TTC549 (cell line): Measurements from ENCODE around the gene SYCN.
"Not testable (repeated sequence)": the region's sequence is repeated elsewhere in the genome, so short reads cannot be mapped to it uniquely, and the experiment has no call there.

Experiments
- FAIRE-seq: peaks from 2 replicates; lab custom pipeline; 2012; peaks lifted over from hg19 to GRCh38; lab: Jason Lieb, UNC

Gene SYCN, protein sequence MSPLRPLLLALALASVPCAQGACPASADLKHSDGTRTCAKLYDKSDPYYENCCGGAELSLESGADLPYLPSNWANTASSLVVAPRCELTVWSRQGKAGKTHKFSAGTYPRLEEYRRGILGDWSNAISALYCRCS

DNA sequence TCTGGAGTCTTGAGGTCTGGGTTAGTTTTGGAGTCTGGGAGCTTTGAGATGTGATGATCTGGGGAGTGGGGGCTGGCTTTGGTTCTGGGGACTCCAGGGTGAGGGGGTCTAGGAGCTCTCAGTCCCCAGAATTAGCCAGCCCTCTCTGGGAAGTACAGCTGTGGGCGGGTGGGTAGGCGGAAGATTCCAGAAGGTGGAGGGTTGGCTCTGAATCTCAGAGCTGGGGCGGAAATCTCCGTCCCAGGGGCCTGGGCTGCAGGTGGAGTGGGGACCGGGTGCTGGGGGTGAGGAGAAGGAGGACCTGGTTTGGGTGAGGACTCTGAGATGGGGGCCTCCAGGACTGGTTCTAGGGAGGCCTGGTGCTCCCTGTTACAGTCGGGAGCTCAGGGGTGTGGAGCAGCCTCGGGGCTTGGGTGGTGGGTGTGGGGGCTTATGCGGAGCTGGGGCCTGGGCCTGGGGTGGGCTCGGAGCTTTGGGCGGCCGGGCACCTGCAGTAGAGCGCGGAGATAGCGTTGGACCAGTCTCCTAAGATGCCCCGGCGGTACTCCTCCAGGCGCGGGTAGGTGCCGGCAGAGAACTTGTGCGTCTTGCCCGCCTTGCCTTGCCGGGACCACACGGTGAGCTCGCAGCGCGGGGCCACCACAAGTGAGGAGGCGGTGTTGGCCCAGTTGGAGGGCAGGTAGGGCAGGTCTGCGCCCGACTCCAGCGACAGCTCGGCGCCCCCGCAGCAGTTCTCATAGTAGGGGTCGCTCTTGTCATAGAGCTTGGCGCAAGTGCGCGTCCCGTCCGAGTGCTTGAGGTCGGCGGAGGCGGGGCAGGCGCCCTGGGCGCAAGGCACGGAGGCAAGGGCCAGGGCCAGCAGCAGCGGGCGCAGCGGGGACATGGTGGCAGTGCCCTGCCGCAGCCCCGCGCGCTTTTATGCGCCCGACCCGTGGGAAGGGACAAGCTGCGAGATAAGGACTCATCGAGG, at the start of gene SYCN:
SYCN (minus strand) TSS at position 892 of the 970 bp plus-strand sequence; CDS start at position 883, 9 bp downstream.
- FAIRE-seq: no peak

DNA sequence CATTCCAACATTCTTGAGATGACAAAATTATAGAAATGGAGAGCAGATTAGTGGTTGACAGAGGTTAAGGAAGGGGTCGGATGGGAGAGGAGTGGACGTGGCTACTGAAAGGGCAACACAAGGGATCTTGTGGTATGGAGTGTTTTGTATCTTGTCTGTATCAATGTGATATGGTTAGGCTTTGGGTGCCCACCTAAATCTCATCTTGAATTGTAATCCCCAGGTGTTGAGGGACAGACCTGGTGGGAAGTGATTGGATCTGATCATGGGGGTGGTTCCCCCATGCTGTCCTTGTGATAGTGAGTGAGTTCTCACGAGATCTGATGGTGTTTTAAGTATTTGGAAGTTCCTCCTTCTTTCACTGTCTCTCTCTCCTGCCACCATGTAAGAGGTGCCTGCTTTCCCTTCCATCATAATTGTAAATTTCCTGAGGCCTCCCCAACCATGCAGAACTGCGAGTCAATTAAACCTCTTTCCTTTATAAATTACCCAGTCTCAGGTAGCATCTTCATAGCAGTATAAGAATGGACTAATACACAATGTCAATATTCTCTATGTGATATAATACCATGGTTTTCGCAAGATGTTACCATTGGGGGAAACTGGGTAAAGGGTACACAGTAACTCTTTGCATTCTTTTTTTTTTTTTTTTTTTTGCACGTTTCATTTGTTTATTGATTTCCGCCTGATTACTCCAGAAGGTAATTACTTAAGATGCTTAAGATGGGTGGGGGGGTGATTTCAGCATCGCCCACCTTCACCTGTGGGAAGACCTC, 49.5 kb upstream of the SYCN start:
- FAIRE-seq: no peak

DNA sequence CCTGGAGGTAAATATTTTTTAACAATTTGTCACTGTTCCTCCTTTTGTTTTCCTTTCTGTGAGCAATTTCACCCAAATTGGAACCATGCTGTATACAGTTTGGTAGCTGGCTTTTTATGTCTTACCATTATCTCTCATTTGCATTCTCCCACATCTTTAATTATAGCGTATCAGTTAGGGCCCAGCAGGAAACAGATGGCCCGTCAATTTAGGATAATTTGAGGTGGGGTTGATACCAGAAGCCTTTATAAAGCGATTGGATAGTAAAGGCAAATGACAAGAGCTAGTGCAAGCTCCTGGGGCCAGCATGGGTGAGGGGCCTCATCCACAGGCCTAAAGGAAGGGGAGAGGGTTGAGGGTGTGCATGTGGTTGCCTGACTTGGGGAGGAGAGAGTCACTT, 48.4 kb upstream of the SYCN start:
- FAIRE-seq: no peak

DNA sequence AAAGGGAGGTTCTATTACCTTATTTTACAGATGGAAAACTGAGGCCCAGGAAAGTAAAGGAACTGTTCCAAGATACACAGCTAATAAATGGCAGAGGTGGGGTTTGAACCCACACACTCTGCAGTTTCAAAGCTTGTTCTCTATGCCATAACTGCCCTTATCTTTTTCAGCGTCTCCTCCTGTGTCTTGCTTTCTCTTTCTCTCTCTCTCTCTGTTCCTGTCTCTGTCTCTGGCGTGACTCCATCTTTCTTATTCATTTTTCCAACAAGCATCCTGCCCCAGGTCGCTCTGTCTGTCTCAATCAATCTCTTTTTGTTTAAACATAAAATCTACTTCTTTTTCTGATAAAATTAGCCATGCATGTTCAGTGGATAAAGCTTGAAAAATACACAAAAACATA, 47.8 kb upstream of the SYCN start:
- no peak for FAIRE-seq

DNA sequence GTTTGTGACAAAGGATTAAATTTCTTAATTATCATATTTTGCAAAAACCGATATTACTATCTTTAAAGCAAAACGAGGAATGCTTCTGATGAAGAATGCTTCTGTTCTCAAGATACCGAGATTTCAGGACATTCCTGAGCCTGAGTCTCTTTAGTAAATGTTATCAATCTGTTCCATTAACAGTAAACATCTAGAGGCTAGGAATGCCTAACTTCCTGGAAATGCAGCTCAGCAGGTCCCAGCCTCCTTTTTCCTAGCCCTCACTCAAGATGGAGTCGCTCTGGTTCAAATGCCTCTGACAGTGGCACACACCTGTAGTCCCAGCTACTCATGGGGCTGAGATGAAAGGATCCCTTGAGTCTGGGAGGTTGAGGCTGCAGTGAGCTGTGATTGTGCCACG, 47.0 kb upstream of the SYCN start:
- FAIRE-seq: no peak

DNA sequence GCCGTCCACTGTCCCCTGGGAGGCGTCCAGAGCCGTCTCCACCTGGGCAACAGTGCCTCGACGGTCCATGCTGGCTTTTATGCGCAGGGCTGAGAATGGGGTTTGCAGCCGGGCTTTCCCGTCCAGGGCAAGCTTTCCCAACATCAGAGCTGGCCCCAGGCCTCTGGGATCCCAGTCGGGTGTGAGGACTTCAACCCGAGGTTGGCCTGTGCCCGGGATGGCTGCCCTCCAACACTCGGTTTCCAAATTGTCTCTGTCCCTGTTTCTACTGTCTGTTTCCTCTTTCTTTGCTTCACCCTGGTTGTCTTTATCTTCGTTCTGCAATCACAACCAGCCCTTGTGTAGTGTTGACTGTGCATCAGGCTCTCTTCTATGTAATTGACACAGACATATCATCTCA, 44.7 kb upstream of the SYCN start, which contains the start of gene IFNL4:
IFNL4 (minus strand) TSS at position 51 of the 400 bp plus-strand sequence.
- no peak for FAIRE-seq

DNA sequence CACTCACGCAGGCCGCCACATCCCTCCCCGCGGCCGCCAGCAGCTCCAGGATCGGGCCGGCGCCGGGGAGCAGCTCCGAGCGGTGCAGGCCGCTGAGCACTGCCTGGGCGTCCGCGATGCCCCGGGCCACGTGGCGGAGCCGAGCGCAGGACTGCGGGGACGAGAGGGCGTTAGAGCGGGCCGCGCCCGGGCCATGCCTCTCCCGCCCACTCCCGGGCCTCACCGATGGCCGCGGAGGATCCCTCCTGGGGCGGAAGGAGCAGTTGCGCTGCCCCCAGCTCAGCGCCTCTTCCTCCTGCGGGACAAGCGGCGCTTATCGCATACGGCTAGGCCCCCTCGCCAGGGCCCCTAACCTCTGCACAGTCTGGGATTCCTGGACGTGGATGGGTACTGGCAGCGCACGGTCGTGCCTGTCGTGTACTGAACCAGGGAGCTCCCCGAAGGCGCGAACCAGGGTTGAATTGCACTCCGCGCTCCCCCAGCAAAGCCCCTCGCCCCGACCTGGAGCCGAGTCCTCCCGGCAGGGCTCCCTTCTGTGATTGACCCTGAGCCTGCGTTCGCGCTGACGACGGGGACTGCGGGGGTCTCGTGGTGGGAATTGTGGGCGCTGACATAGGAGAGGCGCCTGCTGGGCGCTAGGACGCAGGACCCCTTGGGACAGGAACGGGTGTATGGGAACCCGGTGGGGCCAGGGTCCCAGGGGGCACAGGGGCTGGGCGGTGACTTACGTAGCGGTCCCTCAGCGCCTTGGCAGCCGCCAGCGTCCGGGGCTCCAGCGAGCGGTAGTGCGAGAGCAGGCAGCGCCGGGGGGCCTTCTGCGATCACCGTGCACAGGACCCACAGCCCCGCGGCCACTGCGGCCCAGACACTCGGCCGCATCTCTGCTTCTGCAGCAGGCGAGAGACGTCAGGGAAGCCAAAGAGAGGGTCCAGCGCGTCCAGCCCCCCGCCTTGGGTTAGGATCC, 43.9 kb upstream of the SYCN start:
- no peak for FAIRE-seq

DNA sequence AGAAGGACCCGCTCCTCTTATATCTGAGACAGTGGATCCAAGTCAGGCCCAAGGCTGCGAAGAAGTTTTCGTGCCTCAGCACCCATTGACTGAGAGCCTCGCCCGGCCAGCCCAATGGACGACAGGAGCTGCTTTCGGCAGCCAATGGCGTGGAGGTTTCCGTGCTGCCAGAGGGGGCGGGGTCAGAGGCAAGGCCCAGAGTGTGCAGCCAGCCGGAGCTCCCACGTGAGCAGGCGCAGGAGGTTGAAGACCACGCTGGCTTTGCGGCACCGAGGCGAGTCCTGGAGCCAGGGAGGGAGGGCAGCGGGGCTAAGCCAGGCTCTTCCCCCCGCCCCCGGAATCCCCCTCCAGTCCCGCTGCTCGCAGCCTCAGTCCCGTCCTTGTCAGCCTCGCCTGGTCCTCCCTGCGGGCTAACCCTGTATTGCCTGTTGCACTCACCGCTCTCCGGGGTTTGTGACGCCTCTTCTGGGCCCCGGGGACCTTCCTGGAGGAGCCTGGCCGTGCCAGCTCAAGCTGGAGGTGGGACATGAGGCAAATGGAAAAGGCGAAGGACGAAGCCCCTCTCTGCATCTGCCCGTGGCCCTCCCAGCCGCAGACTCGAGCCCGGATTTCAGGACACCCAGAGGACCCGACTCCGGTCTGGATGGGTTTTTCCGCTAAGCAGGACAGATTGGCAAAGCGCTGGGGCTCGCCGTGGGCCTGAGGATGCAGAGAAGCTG, 43.0 kb upstream of the SYCN start:
- FAIRE-seq: no peak

DNA sequence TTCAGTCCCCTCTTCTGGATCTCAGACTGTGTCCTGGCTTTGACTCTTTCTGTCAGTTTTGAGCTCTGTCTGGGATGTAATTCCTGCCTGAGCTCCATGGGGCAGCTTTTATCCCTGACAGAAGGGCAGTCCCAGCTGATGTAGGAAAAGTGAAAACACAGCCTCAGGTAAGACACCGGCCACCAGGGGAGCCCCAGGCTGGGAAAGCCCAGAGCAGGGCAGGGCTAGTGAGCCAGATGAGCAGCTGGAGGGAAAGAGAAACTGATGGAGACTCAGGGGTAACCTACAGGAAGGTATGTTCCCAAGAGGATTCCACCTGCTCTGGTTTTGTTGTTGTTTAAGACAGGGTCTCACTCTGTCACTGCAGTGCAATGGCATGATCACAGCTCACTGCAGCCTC, 41.1 kb upstream of the SYCN start:
- FAIRE-seq: not testable (repeated sequence)

DNA sequence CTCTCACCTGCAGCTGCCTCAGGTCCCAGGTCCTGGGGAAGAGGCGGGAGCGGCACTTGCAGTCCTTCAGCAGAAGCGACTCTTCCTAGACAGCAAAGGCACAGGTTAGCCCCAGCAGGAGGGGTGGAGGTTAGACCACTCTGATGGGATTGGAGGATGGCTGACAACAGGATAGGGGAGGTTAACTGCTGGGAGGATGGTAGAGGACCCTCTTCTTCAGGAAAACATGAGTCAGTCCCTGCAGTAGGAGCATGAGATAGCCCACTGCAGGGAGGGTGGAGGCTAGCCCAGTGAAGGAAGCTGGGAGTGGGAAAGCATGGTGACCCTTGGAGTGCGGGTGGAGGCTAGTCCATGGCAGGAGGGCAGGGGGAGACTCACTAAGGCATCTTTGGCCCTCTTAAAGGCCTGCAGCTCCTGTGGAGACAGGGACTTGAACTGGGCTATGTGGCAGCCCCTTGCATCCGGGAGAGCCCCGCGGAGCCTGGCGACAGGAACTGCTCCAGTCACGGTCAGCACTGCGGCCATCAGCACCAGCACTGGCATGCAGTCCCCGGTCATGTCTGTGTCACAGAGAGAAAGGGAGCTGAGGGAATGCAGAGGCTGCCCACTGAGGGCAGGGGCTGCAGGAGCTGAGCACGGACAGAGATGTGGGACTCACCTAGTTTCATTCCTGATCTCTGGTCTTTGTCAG, 40.5 kb upstream of the SYCN start, which contains the start of gene IFNL3:
IFNL3 (minus strand) TSS at position 597 of the 691 bp plus-strand sequence; CDS start at position 558, 39 bp downstream.
- not testable (repeated sequence) for FAIRE-seq

DNA sequence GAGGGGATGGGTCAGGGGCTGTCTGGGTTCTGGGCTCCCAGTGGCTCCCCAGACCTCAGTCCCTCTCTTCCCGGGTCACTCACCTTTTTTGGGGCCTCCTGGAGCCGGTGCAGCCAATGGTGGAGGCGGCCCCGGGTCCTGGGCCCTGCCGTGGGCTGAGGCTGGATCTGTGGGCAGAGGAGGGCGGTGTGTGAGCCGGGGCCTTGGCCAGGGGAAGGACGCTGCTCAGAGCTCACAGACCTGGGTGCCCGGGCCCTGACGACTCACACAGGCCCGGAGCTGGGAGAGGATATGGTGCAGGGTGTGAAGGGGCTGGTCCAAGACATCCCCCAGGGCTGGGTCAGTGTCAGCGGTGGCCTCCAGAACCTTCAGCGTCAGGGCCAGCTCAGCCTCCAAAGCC, 39.7 kb upstream of the SYCN start:
- not testable (repeated sequence) for FAIRE-seq

DNA sequence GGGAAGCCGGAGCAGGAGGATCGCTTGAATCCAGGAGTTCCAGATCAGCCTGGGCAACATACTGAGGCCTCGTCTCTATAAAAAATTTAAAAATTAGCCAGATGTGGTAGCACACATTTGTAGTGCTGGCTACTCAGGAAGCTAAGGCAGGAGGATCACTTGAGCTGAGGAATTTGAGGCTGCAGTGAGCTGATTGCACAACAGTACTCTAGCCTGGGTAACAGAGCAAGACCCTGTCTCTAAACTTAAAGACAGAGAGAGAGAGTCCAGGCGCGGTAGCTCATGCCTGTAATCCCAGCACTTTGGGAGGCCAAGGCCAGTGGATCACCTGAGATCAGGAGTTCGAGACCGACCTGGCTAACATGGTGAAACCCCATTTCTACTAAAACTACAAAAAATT, 36.4 kb upstream of the SYCN start:
- no peak for FAIRE-seq

DNA sequence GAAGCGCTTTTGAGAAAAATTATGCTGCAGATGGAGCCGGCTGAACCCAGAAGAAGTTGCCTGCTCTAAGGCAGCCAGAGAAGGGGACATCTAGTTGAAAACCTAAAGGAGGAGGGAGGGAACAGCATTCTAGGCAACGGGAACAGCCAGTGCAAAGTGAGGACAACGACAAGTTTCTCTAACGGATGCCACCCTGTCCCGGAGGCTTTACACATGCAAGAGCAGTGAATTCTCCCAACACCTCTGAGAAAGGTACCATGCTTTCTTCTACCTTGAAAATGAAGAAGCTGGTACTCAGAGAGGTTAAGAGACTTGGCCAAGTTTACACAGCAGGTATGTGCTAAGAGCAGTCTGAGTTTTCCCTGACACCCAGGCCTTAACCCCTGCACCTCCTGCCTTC, 34.9 kb upstream of the SYCN start:
- no peak for FAIRE-seq

DNA sequence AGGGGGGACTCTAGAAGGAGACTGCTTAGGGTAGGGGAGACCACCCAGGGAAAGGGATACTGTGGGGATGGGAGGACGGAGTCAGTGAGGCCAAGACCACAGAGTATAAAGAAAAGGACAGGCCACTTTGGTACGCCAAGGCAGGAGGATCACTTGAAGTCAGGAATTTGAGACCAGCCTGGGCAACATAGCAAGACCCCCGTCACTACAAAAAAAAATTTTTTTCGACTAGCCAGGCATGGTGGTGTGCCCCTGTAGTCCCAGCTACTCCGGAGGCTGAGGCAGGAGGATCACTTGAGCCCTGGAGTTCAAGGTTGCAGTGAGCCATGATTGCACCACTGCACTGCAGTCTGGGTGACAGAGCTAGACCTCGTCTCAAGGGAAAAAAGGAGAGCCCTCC, 34.1 kb upstream of the SYCN start:
- no peak for FAIRE-seq

DNA sequence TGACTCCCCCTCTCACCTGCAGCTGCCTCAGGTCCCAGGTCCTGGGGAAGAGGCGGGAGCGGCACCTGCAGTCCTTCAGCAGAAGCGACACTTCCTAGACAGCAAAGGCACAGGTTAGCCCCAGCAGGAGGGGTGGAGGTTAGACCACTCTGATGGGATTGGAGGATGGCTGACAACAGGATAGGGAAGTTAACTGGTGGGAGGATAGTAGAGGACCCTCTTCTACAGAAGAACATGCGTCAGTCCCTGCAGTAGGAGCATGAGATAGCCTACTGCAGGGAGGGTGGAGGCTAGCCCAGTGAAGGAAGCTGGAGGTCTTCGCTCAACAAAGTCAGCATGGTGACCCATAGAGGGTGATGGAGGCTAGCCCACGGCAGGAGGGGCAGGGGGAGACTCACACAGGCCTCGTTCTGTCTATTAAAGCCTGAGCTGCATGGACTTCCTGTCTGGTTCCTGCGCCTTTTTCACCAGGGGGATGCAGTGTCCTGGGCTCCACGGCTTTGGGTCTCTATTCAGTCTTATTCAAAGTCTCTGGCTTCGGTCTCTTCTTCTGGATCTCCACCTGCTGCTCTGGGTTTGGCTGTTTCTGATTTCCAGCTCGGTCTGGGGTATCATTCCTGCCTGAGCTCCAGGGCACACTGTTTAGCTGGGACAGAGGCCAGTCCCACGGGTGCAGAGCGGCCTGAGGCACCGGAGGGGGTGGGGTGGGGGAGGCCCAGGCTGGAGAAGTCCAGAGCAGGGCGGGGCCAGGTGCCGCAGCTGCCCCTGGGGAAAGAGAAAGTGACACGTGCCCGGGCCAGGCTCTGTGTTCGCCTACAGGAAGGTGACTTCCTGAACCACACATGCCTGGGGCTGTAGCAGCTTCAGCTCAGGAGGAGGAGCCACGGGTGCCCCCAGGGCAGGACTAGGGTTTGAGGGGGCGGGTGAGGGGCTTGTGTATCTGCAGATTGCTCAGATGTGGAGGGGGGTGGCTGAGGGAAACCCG, 33.4 kb upstream of the SYCN start:
- no peak for FAIRE-seq

DNA sequence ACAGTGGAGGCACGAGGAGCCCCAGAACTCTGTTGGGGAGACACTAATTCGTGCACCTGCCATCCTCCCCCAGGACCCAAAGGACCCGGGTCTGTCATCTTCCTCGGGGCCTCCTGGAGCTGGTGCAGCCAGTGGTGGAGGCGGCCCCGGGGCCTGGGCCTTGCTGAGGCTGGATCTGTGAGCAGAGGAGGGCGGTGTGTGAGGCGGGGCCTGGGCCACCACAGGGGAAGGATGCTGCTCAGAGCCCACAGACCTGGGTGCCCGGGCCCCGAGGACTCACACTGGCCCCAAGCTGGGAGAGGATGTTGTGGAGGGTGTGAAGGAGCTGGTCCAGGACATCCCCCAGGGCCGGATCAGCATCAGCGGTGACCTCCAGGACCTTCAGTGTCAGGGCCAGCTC, 32.5 kb upstream of the SYCN start:
- FAIRE-seq: no peak

DNA sequence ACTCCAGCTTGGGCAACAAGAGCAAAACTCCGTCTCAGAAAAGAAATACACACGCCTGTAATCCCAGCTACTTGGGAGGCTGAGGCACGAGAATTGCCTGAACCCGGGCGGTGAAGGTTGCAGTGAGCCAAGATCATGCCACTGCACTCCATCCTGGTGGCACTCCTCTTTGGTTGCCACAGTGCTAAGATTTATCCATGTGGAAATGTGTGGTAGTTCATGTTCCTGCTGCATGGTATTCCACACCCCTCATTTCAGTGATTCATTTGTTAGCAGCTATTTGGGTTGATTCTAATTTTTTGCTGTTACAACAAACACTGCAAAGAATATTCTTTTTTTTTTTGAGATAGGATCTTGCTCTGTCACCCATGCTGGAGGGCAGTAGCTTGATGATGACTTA, 28.6 kb upstream of the SYCN start:
- FAIRE-seq: no peak

DNA sequence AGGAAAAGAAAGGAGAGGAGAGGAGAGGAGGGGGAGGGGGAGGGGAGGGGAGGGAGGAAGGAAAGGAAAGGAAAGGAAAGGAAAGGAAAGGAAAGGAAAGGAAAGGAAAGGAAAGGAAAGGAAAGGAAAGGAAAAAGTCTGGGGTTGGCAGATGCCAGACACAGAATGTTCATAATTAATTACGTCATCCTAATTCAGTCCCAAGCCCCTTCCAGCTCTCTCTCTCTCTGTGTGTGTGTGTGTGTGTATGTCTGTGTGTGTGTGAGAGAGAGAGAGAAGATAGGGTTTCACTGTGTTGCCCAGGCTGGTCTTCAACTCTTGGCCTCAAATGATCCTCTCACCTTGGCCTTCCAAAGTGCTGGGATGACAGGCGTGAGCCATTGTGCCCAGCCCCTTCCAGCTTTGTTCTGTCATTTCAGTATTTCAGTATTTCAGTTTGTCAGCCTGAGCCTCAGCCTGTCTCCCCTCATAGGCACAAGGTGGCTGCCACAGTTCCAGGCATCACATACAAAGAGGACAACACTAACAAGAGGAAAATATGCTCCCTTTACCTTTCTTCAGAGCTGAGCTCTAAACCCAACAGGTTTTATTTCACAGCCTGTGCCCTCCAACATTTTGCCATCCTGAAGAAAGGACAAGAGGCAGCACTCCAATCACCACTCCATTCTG, 26.2 kb upstream of the SYCN start:
- no peak for FAIRE-seq
